ENCODE results near the gene RTKN.

Gene RTKN

DNA sequence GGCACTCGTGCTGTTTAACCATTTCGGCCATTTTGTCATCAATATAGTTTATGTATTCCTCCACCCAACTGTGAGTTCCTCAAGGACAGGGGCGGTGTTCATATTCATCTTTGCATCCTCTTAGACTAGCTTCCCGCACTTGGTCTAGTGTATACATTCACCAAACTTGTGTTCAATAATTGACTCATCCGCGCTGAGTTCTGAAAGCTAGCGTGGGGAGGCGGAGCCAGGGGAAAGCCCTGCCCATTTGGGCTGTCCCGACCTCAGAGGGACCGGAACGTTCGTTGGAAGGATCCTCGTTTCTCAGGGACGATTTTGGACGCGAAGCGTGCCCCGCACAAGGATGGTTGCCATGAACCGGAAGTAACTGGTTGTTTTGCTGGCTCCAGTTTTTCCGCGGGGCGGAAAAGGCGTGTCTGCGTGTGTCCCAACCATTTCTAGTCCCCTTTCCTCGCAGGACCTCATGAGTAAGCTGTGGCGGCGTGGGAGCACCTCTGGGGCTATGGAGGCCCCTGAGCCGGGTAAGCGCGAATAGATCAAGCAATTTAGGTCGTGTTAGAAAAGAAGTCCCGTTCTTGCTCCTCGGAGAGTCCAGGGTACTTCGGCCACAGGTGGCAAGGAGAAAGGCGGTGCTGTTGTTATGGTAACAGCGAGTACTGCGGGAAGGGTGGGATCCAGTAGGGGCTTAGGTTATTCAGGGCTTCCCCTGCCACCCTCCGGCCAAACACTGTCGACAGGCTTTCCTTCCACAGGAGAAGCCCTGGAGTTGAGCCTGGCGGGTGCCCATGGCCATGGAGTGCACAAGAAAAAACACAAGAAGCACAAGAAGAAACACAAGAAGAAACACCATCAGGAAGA lies 13.1 kb upstream of the RTKN start, which contains the start of gene INO80B:
TSS of gene INO80B (plus strand) at position 434 of the 858 bp plus-strand sequence. CDS start at position 464, 30 bp downstream.
- TF ChIP-seq SNAI2 (CRISPR knock-in tag; IDR thresholded peaks at IDR 0.05) (no peak), PPARA (CRISPR knock-in tag; IDR thresholded peaks at IDR 0.05; ENCODE audit: borderline replicate concordance) (no peak), ZFP3 (CRISPR knock-in tag; IDR thresholded peaks at IDR 0.05) (no peak), ZNF8 (CRISPR knock-in tag; IDR thresholded peaks at IDR 0.05) (no peak), TCF4 (CRISPR knock-in tag; IDR thresholded peaks at IDR 0.05; ENCODE audit: borderline replicate concordance) (no peak), OSR1 (CRISPR knock-in tag; IDR thresholded peaks at IDR 0.05) (no peak), BACH2 (CRISPR knock-in tag; IDR thresholded peaks at IDR 0.05; ENCODE audit: borderline replicate concordance) (no peak), GLIS3 (CRISPR knock-in tag; IDR thresholded peaks at IDR 0.05) (no peak), ZNF565 (CRISPR knock-in tag; conservative IDR thresholded peaks at IDR 0.05; ENCODE audit: low read depth) (no peak), CSDC2 (CRISPR knock-in tag; IDR thresholded peaks at IDR 0.05) (no peak), ISL1 (CRISPR knock-in tag; IDR thresholded peaks at IDR 0.05) (no peak), TOX (CRISPR knock-in tag; IDR thresholded peaks at IDR 0.05; ENCODE audit: borderline replicate concordance) (no peak), ARNTL (CRISPR knock-in tag; IDR thresholded peaks at IDR 0.05; ENCODE audit: borderline replicate concordance, low read depth) (no peak), ZC3H10 (CRISPR knock-in tag; IDR thresholded peaks at IDR 0.05) (no peak), RARB (CRISPR knock-in tag; IDR thresholded peaks at IDR 0.05) (no peak), ZFP30 (CRISPR knock-in tag; IDR thresholded peaks at IDR 0.05) (no peak)
- TF ChIP-seq, protein P1, sequence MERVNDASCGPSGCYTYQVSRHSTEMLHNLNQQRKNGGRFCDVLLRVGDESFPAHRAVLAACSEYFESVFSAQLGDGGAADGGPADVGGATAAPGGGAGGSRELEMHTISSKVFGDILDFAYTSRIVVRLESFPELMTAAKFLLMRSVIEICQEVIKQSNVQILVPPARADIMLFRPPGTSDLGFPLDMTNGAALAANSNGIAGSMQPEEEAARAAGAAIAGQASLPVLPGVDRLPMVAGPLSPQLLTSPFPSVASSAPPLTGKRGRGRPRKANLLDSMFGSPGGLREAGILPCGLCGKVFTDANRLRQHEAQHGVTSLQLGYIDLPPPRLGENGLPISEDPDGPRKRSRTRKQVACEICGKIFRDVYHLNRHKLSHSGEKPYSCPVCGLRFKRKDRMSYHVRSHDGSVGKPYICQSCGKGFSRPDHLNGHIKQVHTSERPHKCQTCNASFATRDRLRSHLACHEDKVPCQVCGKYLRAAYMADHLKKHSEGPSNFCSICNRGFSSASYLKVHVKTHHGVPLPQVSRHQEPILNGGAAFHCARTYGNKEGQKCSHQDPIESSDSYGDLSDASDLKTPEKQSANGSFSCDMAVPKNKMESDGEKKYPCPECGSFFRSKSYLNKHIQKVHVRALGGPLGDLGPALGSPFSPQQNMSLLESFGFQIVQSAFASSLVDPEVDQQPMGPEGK (CRISPR knock-in tag; IDR thresholded peaks at IDR 0.05; ENCODE audit: borderline replicate concordance) = no peak
- TF ChIP-seq, protein P2, sequence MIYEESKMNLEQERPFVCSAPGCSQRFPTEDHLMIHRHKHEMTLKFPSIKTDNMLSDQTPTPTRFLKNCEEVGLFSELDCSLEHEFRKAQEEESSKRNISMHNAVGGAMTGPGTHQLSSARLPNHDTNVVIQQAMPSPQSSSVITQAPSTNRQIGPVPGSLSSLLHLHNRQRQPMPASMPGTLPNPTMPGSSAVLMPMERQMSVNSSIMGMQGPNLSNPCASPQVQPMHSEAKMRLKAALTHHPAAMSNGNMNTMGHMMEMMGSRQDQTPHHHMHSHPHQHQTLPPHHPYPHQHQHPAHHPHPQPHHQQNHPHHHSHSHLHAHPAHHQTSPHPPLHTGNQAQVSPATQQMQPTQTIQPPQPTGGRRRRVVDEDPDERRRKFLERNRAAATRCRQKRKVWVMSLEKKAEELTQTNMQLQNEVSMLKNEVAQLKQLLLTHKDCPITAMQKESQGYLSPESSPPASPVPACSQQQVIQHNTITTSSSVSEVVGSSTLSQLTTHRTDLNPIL (CRISPR knock-in tag; IDR thresholded peaks at IDR 0.05; ENCODE audit: low read depth) = no peak
- TF ChIP-seq, protein P3, sequence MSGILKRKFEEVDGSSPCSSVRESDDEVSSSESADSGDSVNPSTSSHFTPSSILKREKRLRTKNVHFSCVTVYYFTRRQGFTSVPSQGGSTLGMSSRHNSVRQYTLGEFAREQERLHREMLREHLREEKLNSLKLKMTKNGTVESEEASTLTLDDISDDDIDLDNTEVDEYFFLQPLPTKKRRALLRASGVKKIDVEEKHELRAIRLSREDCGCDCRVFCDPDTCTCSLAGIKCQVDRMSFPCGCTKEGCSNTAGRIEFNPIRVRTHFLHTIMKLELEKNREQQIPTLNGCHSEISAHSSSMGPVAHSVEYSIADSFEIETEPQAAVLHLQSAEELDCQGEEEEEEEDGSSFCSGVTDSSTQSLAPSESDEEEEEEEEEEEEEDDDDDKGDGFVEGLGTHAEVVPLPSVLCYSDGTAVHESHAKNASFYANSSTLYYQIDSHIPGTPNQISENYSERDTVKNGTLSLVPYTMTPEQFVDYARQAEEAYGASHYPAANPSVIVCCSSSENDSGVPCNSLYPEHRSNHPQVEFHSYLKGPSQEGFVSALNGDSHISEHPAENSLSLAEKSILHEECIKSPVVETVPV (CRISPR knock-in tag; IDR thresholded peaks at IDR 0.05) = no peak
- TF ChIP-seq, protein P4, sequence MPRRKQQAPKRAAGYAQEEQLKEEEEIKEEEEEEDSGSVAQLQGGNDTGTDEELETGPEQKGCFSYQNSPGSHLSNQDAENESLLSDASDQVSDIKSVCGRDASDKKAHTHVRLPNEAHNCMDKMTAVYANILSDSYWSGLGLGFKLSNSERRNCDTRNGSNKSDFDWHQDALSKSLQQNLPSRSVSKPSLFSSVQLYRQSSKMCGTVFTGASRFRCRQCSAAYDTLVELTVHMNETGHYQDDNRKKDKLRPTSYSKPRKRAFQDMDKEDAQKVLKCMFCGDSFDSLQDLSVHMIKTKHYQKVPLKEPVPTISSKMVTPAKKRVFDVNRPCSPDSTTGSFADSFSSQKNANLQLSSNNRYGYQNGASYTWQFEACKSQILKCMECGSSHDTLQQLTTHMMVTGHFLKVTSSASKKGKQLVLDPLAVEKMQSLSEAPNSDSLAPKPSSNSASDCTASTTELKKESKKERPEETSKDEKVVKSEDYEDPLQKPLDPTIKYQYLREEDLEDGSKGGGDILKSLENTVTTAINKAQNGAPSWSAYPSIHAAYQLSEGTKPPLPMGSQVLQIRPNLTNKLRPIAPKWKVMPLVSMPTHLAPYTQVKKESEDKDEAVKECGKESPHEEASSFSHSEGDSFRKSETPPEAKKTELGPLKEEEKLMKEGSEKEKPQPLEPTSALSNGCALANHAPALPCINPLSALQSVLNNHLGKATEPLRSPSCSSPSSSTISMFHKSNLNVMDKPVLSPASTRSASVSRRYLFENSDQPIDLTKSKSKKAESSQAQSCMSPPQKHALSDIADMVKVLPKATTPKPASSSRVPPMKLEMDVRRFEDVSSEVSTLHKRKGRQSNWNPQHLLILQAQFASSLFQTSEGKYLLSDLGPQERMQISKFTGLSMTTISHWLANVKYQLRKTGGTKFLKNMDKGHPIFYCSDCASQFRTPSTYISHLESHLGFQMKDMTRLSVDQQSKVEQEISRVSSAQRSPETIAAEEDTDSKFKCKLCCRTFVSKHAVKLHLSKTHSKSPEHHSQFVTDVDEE (CRISPR knock-in tag; IDR thresholded peaks at IDR 0.05) = no peak
- ATAC-seq = peak; percentile 53

DNA sequence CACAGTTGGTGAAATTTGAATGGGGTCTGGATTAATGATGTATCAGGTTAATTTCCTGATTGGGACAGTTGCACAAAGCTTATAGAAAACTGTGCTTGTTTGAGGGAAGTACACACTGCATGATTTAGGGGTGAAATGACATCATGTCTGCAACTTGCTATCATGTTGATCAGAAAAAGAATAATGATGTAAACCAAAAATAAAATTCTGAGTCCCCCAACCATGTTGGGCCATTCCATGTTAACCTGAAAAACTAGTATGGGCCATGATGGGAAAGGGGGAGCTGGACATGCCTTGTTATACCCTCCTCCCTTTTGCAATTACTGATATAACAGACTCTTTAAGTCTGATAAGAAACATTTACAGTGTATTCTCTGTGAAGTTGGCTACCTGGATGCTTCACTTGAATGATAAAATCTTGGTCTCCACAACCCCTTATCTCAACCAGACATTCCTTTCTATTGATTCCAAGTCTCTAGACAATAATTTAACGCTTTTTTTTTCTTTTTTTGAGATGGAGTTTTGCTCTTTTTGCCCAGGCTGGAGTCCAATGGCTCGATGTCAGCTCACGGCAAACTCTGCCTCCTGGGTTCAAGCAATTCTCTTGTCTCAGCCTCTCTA lies 8.9 kb upstream of the RTKN start:
- no peak for TF ChIP-seq ZNF70 (CRISPR knock-in tag; IDR thresholded peaks at IDR 0.05)
- TF ChIP-seq BACH2 (CRISPR knock-in tag; IDR thresholded peaks at IDR 0.05; ENCODE audit: borderline replicate concordance) = no peak
- TF ChIP-seq OSR1 (CRISPR knock-in tag; IDR thresholded peaks at IDR 0.05) = no peak
- no peak for TF ChIP-seq ESRRG (CRISPR knock-in tag; IDR thresholded peaks at IDR 0.05)
- TF ChIP-seq CSDC2 (CRISPR knock-in tag; IDR thresholded peaks at IDR 0.05) = no peak
- no peak for TF ChIP-seq ARNTL (CRISPR knock-in tag; IDR thresholded peaks at IDR 0.05; ENCODE audit: borderline replicate concordance, low read depth)
- TF ChIP-seq TCF4 (CRISPR knock-in tag; IDR thresholded peaks at IDR 0.05; ENCODE audit: borderline replicate concordance) = no peak
- no peak for TF ChIP-seq ZFP30 (CRISPR knock-in tag; IDR thresholded peaks at IDR 0.05)
- no peak for TF ChIP-seq TOX (CRISPR knock-in tag; IDR thresholded peaks at IDR 0.05; ENCODE audit: borderline replicate concordance)
- TF ChIP-seq, protein P1 (CRISPR knock-in tag; IDR thresholded peaks at IDR 0.05; ENCODE audit: borderline replicate concordance) = no peak
- TF ChIP-seq ZFP3 (CRISPR knock-in tag; IDR thresholded peaks at IDR 0.05) = no peak
- TF ChIP-seq, protein P2 (CRISPR knock-in tag; IDR thresholded peaks at IDR 0.05; ENCODE audit: low read depth) = no peak
- no peak for TF ChIP-seq ZNF8 (CRISPR knock-in tag; IDR thresholded peaks at IDR 0.05)
- no peak for TF ChIP-seq SNAI2 (CRISPR knock-in tag; IDR thresholded peaks at IDR 0.05)
- TF ChIP-seq GLIS3 (CRISPR knock-in tag; IDR thresholded peaks at IDR 0.05) = no peak
- no peak for TF ChIP-seq ISL1 (CRISPR knock-in tag; IDR thresholded peaks at IDR 0.05)
- no peak for ATAC-seq
